CD14-positive monocyte (primary cell): ENCODE data around the gene TMEM60. TPM values are rescaled to one million over a fixed set of nuclear protein-coding genes. Genes with fewer than 3 reads are reported as not detected.

Experiments used
- DNase-seq, 3 donors: peaks; one replicate each; pipeline ENCODE4 v3.0.0-alpha.2; 2011 to 2022
- H2AFZ ChIP-seq: 2 replicates; pipeline ENCODE4 v1.6.0; 2012; ENCODE audit warnings: mild to moderate bottlenecking, low read depth, low read length, inconsistent platforms; ENCODE audit not compliant: insufficient read depth, poor library complexity, severe bottlenecking
- H3K27ac ChIP-seq, 2 donors: 1 replicate in 1 of 2; 2 replicates in 1 of 2; pipeline ENCODE4 v1.5.1; 2012 to 2013; ENCODE audit warnings: low read length in 2 of 2, control low read depth in 1 of 2, inconsistent platforms in 1 of 2, low read depth in 1 of 2, mild to moderate bottlenecking in 1 of 2
- H3K27me3 ChIP-seq, 2 donors: one replicate each; pipeline versions ENCODE4 v1.6.0 to v1.6.1; 2011 to 2013; ENCODE audit warnings: low read length in 2 of 2; ENCODE audit not compliant: control insufficient read depth in 2 of 2, insufficient read depth in 2 of 2
- H3K36me3 ChIP-seq, 2 donors: replicated peaks in 1 of 2; 1 replicate in 1 of 2; 2 replicates in 1 of 2; pipeline versions ENCODE4 v1.5.1 to v1.6.1; 2012 to 2013; ENCODE audit warnings: low read length in 2 of 2, control low read depth in 1 of 2, inconsistent platforms in 1 of 2, mild to moderate bottlenecking in 1 of 2; ENCODE audit not compliant: insufficient read depth in 2 of 2, control insufficient read depth in 1 of 2
- H3K4me1 ChIP-seq, 2 donors: 1 replicate in 1 of 2; 2 replicates in 1 of 2; pipeline versions ENCODE4 v1.5.1 to v1.6.1; 2012 to 2013; ENCODE audit warnings: low read length in 2 of 2, control low read depth in 1 of 2, inconsistent platforms in 1 of 2, mild to moderate bottlenecking in 1 of 2, moderate library complexity in 1 of 2; ENCODE audit not compliant: insufficient read depth in 2 of 2, control insufficient read depth in 1 of 2
- H3K4me2 ChIP-seq: replicated peaks from 2 replicates; pipeline ENCODE3; 2012; ENCODE audit warnings: low read length, moderate library complexity, mild to moderate bottlenecking; ENCODE audit not compliant: poor library complexity, severe bottlenecking; ENCODE audit errors: extremely low read depth
- H3K4me3 ChIP-seq, 3 experiments: fragments of 200-600 bp in 1 of 3; sonication (generic) in 1 of 3; replicated peaks in 1 of 3; 1 replicate in 2 of 3; 2 replicates in 1 of 3; pipeline ENCODE4 v1.5.1; 2011 to 2013; ENCODE audit warnings: low read length in 3 of 3, mild to moderate bottlenecking in 3 of 3, control low read depth in 2 of 3, low read depth in 2 of 3, inconsistent platforms in 1 of 3, moderate library complexity in 1 of 3
- H3K79me2 ChIP-seq: 2 replicates; pipeline ENCODE4 v1.6.0; 2012; ENCODE audit warnings: mild to moderate bottlenecking, control low read depth, inconsistent platforms, low read length, moderate library complexity; ENCODE audit not compliant: insufficient read depth
- H3K9ac ChIP-seq: 2 replicates; pipeline ENCODE4 v1.6.0; 2017; ENCODE audit warnings: low read length, mild to moderate bottlenecking; ENCODE audit not compliant: insufficient read depth, poor library complexity, severe bottlenecking
- H3K9me3 ChIP-seq, 2 donors: replicated peaks in 1 of 2; 1 replicate in 1 of 2; 2 replicates in 1 of 2; pipeline versions ENCODE4 v1.5.1 to v1.6.1; 2012 to 2013; ENCODE audit warnings: low read length in 2 of 2, control low read depth in 1 of 2; ENCODE audit not compliant: control insufficient read depth in 1 of 2, insufficient read depth in 1 of 2
- H4K20me1 ChIP-seq: 2 replicates; pipeline ENCODE4 v1.6.0; 2012; ENCODE audit warnings: mild to moderate bottlenecking, low read length, control low read depth, moderate library complexity; ENCODE audit not compliant: insufficient read depth
- H3K27ac Mint-ChIP-seq, 7 donors: one replicate each; pipeline ENCODE4 v1.8.0; 2020; ENCODE audit warnings: mild to moderate bottlenecking in 7 of 7, mixed read lengths in 7 of 7, moderate library complexity in 6 of 7, inconsistent platforms in 2 of 7
- H3K27me3 Mint-ChIP-seq, 3 donors: one replicate each; pipeline ENCODE4 v1.8.0; 2021 to 2022; ENCODE audit warnings: low read depth in 3 of 3, mild to moderate bottlenecking in 3 of 3, mixed read lengths in 3 of 3, moderate library complexity in 3 of 3, inconsistent platforms in 1 of 3
- H3K36me3 Mint-ChIP-seq, 2 donors: one replicate each; pipeline ENCODE4 v1.8.0; 2020; ENCODE audit warnings: mixed read lengths in 2 of 2, inconsistent platforms in 1 of 2, mild to moderate bottlenecking in 1 of 2
- H3K4me1 Mint-ChIP-seq: one replicate; pipeline ENCODE4 v1.8.0; 2020; ENCODE audit warnings: mild to moderate bottlenecking, mixed read lengths
- H3K4me3 Mint-ChIP-seq, 2 donors: one replicate each; pipeline ENCODE4 v1.8.0; 2020; ENCODE audit warnings: mild to moderate bottlenecking in 2 of 2, mixed read lengths in 2 of 2, moderate library complexity in 1 of 2
- H3K9me3 Mint-ChIP-seq, 7 donors: one replicate each; pipeline ENCODE4 v1.8.0; 2020 to 2022; ENCODE audit warnings: mixed read lengths in 7 of 7, mild to moderate bottlenecking in 6 of 7, moderate library complexity in 6 of 7, inconsistent platforms in 2 of 7
- CTCF ChIP-seq: fragments of 200-600 bp; IDR thresholded peaks from one replicate; pipeline ENCODE4 v1.8.0; 2022; ENCODE audit warnings: antibody characterized with exemption, mild to moderate bottlenecking
- WGBS: methylation state at CpG from one replicate; pipeline ENCODE4 v1.1.5; 2013; ENCODE audit warnings: missing lambda C conversion rate; ENCODE audit not compliant: insufficient coverage; 5-methylcytosine and 5-hydroxymethylcytosine counted together
- intact Hi-C, 2 donors: fragments of 100-400 bp; cut with micrococcal nuclease; formaldehyde crosslinking; loops; one replicate each; pipeline versions ENCODE4 v1.15.0 to v1.15.1; 2023
- polyA plus RNA-seq, 3 donors: library from polyadenylated mRNA; depleted of rRNA in 1 of 3; unstranded in 2 of 3; stranded (reverse) in 1 of 3; fragments of 300-500 nt in 2 of 3; fragments of >200 nt in 1 of 3; fragmentation: Illumina TruSeq in 2 of 3; gene quantifications; 1 replicate in 2 of 3; 2 replicates in 1 of 3; pipeline ENCODE4 v1.2.3, GENCODE V29; 2012 to 2021

The TMEM60 gene
- polyA plus RNA-seq, 3 donors: 5.5 to 27.6 (median 25.6) TPM

DNA sequence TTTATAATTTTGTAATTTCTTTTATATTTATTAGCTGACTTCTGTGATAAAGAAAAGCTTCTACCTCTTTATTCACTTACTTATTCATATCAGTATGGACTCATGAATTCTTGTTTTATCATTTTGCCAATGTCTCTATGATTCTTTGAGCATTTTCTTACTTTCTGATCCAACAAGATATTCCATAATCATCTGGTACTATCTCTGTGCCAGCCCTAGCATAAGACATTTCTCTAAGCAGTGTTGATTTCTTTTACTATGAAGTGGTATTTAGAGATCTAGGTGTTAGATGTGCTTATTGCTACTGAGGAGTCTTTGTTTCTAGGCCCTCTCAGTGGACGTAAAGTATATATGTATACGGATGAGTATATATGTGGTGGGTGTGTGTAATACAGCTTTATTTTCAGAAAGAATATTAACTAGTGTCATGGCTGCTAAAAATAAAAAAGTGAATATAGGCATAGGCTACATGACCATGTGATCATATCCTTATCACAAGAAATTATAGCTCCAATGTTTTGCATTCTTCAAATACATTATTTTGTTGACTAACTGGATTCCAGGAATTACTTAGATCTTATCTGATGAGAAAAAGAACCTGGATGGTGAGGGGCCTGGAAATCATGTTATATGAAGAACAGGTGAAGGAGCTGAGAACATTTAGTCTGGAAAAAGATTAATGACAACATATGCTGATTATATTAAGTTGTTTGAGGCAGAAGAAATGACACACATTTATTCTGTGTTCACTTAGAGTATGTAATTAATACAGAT, 13.5 kb upstream of the TMEM60 start:
- H3K36me3 ChIP-seq: peaks cover 7 to 8% of the 10 kb centered on the region in 2 donors
- H3K4me3 ChIP-seq: no peak overlapping the region
- H3K79me2 ChIP-seq: peaks cover 93% of the 10 kb centered on the region
- no peak overlapping the region for H2AFZ ChIP-seq
- Mint-ChIP-seq H3K27me3 (peaks cover 0 to 2% (median 0%) of the 10 kb centered on the region in 3 donors), H3K36me3 (peaks cover 4 to 20% of the 10 kb centered on the region in 2 donors), H3K4me3 (no peak overlapping the region), H3K9me3 (peaks cover 11 to 36% (median 21%) of the 10 kb centered on the region in 7 donors), H3K4me1 (peaks cover 16% of the 10 kb centered on the region), H3K27ac (no peak overlapping the region)
- H3K27me3 ChIP-seq: no peaks in the 10 kb centered on the region
- H3K27ac ChIP-seq: no peak overlapping the region
- DNase-seq: no peak
- H3K9ac ChIP-seq: no peak overlapping the region
- no CpG with 5 or more reads among the region's 2 CpGs for WGBS
- peaks cover 21% of the 10 kb centered on the region for H4K20me1 ChIP-seq
- H3K4me2 ChIP-seq: no peak overlapping the region
- H3K9me3 ChIP-seq: peaks cover 13 to 15% of the 10 kb centered on the region in 2 donors
- TF ChIP-seq CTCF: no peak
- intact Hi-C loops: no loop called here
- H3K4me1 ChIP-seq: peaks cover 0 to 9% of the 10 kb centered on the region in 2 donors

- peaks cover 0 to 2% (median 0%) of the 10 kb centered on the region in 3 donors for H3K27me3 Mint-ChIP-seq
- H3K27ac Mint-ChIP-seq: no peak overlapping the region
- Histone ChIP-seq H3K4me3 (no peak overlapping the region), H3K27ac (no peak overlapping the region), H3K4me1 (peaks cover under 1 to 9% of the 10 kb centered on the region in 2 donors), H3K4me2 (no peak overlapping the region), H3K9me3 (peaks cover 8 to 25% of the 10 kb centered on the region in 2 donors), H2AFZ (no peak overlapping the region), H4K20me1 (peaks cover 21% of the 10 kb centered on the region), H3K79me2 (peaks cover 95% of the 10 kb centered on the region), H3K36me3 (no peaks in the 10 kb centered on the region), H3K27me3 (no peaks in the 10 kb centered on the region), H3K9ac (no peak overlapping the region)
- peaks cover 16% of the 10 kb centered on the region for H3K4me1 Mint-ChIP-seq
- no peak overlapping the region for H3K4me3 Mint-ChIP-seq
- DNase-seq: no peak
- TF ChIP-seq CTCF: no peak
- peaks cover 10 to 35% (median 32%) of the 10 kb centered on the region in 7 donors for H3K9me3 Mint-ChIP-seq
- intact Hi-C loops: no loop called here
- no CpG with 5 or more reads among the region's 1 CpG for WGBS
- H3K36me3 Mint-ChIP-seq: peaks cover 7 to 24% of the 10 kb centered on the region in 2 donors
Measured at GRCh38 chr7:77808517-77808916, 10.3 kb upstream of the TMEM60 start.
